ENCODE results near the gene NDST1.
A peak's percentile ranks its signal among the peaks of the same experiment; 100 is the strongest.

DNA sequence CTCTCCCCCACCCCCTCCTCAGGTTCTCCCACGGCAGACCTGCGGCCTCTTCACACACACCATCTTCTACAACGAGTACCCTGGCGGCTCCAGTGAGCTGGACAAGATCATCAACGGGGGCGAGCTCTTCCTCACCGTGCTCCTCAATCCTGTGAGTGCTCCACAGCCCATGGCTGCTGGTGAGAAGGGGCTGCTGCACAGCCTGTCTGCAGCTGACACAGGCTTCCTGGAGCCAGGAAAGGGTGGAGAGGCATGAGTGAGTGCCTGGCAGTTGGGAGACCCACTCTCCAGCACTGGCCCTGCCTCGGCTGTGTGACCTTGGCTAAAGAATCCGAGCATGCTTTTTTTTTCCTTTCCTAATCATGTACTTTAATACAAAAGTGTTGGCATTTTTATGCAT lies 31.3 kb downstream of the NDST1 start:
- no peak for TF ChIP-seq CTCF (IDR thresholded peaks at IDR 0.05 in 8 of 11, conservative IDR thresholded peaks at IDR 0.05 in 3 of 11)
- peak; percentile 72 to 73 (median 73) for TF ChIP-seq POLR2AphosphoS5 (IDR thresholded peaks at IDR 0.05)

Measured in spleen (tissue), 7 donors.